Left hindlimb (tissue), 1 donor: ENCODE data around the gene MYPOP.
"Not testable (repeated sequence)": the region's sequence is repeated elsewhere in the genome, so short reads cannot be mapped to it uniquely, and the experiment has no call there.

ENCODE experiments used
- DNase-seq: peaks from one replicate; pipeline ENCODE4 v3.0.0-alpha.2; 2018

MYPOP gene

GRCh38 chr19:45882652-45883585 is 19.5 kb downstream of the MYPOP start:
- peak; percentile 87 for DNase-seq

GRCh38 chr19:45881909-45882528 is 20.4 kb downstream of the MYPOP start:
- no peak for DNase-seq

- DNase-seq: no peak
Measured at GRCh38 chr19:45881082-45881908, 21.1 kb downstream of the MYPOP start.

GRCh38 chr19:45879971-45880370 is 22.4 kb downstream of the MYPOP start:
- DNase-seq: no peak

GRCh38 chr19:45879055-45879454 is 23.4 kb downstream of the MYPOP start:
- peak; percentile 73 for DNase-seq

- no peak for DNase-seq
Measured at GRCh38 chr19:45878043-45878794, 24.2 kb downstream of the MYPOP start.

- peak; percentile 89 for DNase-seq
Measured at GRCh38 chr19:45876411-45877197, 25.8 kb downstream of the MYPOP start.

GRCh38 chr19:45876161-45876410 is 26.3 kb downstream of the MYPOP start:
- no peak for DNase-seq

- DNase-seq: no peak
Measured at GRCh38 chr19:45874620-45874966, 27.8 kb downstream of the MYPOP start.

- DNase-seq: no peak
Measured at GRCh38 chr19:45873219-45873772, 29.1 kb downstream of the MYPOP start.

GRCh38 chr19:45872095-45872919 is 30.1 kb downstream of the MYPOP start:
- DNase-seq: no peak

GRCh38 chr19:45870798-45871197 is 31.6 kb downstream of the MYPOP start:
- DNase-seq: no peak

- not testable (repeated sequence) for DNase-seq
Measured at GRCh38 chr19:45867241-45867640, 35.2 kb downstream of the MYPOP start.

GRCh38 chr19:45866400-45867176 is 35.8 kb downstream of the MYPOP start:
- no peak for DNase-seq

- no peak for DNase-seq
Measured at GRCh38 chr19:45865269-45865948, 37.0 kb downstream of the MYPOP start.

GRCh38 chr19:45864629-45865082 is 37.8 kb downstream of the MYPOP start:
- DNase-seq: no peak

GRCh38 chr19:45863840-45864628 is 38.4 kb downstream of the MYPOP start, which contains the start of gene FOXA3:
FOXA3 (plus strand) TSS chr19:45864326; CDS start chr19:45864457, 131 bp downstream.
- DNase-seq: no peak

- DNase-seq: no peak
Measured at GRCh38 chr19:45863335-45863839, 39.0 kb downstream of the MYPOP start.
